ENCODE measurements around the gene KCNIP1.

KCNIP1 gene

DNA sequence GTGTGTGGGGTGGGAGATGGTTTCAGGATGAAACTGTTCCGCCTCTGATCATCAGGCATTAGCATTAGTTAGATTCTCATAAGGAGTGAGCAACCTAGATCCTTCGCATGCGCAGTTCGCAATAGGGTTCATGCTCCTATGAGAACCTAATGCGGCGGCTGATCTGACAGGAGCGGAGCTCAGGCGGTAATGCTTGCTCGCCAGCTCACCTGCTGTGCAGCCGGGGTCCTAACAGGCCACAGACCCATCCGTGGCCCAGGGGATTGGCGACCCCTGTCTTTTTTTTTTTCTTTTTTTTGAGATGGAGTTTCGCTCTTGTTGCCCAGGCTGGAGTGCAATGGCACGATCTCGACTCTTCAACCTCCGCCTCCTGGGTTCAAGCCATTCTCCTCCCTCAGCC lies 119.1 kb downstream of the KCNIP1 start:
- Histone ChIP-seq H3K4me1 (ENCODE audit: control insufficient read depth, insufficient read depth, low read length, poor library complexity, severe bottlenecking) (no peaks in the 10 kb centered on the region), H3K27me3 (replicated peaks; ENCODE audit: control insufficient read depth, insufficient read depth, low read length, poor library complexity, severe bottlenecking) (no peaks in the 10 kb centered on the region), H3K4me3 (ENCODE audit: insufficient read depth, low read depth, low read length, poor library complexity, severe bottlenecking) (no peak overlapping the region), H3K9me3 (ENCODE audit: control insufficient read depth, low read length) (no peaks in the 10 kb centered on the region), H3K36me3 (ENCODE audit: control insufficient read depth, insufficient read depth, low read length) (no peaks in the 10 kb centered on the region), H3K27ac (ENCODE audit: insufficient read depth, low read length, poor library complexity, severe bottlenecking) (no peak overlapping the region)
- DNase-seq, result no peak

DNA sequence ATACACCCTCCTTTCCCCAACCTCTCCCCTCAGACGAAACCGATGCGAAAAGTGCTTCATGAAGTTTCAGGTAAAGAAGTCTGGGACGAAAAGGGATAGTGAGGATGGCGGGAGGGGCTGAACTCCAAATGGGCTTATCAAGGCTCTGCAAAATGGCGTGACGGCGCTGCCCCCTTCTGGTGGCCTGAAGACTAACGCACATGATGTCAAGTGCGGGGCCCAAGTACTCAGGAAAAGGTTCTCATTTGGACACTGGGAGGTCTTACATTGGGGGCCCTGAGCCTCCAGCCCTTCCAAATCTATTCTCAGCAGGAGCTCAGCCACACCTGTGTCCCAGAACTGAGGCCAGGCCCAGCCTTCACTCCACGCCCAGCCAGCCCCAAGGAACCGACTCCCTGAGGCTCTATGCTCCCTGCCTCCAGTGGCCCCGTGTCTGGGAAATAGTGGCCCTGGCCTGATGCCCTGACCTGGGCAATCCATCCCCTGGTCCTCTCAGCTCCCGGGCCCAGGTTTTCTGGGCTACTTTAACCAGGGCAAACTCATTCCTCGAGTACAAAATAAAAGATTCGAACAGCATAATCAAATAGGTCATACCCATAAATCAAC lies 119.9 kb downstream of the KCNIP1 start:
- no peak for DNase-seq
- H3K36me3 ChIP-seq (ENCODE audit: control insufficient read depth, insufficient read depth, low read length), result no peaks in the 10 kb centered on the region
- no peak overlapping the region for H3K27ac ChIP-seq (ENCODE audit: insufficient read depth, low read length, poor library complexity, severe bottlenecking)
- H3K9me3 ChIP-seq (ENCODE audit: control insufficient read depth, low read length), result no peaks in the 10 kb centered on the region
- no peak overlapping the region for H3K4me3 ChIP-seq (ENCODE audit: insufficient read depth, low read depth, low read length, poor library complexity, severe bottlenecking)
- no peaks in the 10 kb centered on the region for H3K4me1 ChIP-seq (ENCODE audit: control insufficient read depth, insufficient read depth, low read length, poor library complexity, severe bottlenecking)
- no peaks in the 10 kb centered on the region for H3K27me3 ChIP-seq (replicated peaks; ENCODE audit: control insufficient read depth, insufficient read depth, low read length, poor library complexity, severe bottlenecking)

DNA sequence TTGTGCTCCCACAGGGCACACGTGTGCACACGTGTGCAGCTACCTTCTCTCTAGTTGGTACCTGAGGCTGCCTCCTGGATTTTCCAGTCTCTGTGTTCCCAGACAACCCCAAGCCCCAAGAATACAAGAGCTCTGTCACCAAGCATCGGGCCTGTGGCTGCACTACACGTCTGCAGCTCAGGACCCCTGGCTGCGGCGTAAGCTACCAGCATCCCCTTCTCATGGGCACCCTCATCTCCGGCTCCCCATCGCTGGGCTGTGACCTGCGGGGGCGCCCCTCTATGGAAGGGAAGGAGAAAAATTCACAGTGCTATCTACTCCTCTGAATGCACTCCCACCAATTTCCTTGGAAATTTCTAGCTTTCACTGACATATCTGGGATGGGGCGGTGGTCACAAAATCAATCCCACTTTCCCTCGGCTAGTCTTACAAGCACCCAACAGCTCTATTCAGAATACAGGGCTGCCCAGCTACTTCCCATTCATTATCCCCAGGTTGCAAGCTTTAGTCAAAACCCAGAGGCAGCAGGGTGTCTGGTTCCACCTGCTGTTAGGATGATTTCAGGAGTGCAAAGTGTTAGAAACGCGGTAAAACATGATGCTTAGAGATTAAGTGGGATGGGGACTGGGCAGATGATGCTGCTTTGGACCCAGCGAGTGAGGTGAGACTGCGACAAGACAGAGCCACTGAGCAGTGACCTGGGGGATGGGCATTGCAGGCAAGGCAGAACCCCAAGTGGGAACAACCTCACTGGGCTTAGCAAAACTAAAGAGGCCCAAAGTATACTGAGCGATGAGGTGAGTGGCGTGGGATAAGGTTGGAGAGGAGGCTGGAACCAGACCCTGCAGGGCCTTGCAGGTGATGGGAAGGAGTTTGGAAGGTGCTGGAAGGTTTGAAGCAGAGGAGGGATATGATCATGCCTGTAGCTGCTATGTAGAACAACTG lies 121.7 kb downstream of the KCNIP1 start:
- no peaks in the 10 kb centered on the region for H3K9me3 ChIP-seq (ENCODE audit: control insufficient read depth, low read length)
- no peak for DNase-seq
- no peaks in the 10 kb centered on the region for H3K36me3 ChIP-seq (ENCODE audit: control insufficient read depth, insufficient read depth, low read length)

DNA sequence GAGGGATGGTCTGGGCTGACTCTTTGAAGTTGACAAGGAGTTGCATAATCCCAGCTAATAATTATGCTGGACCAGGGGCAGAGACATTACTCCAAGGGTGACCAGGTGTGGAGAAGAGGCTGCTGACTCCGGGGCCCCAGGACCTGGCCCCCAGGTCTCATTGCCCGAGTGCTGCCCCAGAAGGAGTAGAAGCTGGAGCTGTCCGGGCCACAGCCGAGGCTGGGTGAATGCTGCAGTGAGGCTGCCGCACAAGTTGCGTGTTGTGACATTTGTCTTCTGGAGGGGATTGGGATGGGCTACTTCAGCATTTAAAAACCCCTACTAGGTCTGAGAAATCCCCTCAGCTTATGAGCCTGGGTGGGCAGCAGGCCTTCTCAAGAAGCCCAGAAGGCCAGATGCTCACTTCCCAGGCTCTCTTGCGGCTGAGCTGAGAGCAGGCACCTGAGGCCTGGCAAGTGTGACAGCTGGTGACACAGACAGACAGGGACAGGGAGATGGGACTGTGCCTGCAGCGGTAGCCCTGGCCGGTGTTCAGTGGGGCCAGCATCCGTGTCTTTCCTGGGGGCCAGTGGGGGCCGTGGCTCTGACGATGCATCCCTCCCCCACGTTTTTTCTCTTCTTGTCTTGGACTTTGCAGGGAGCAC lies 122.8 kb downstream of the KCNIP1 start:
- Histone ChIP-seq H3K4me3 (ENCODE audit: insufficient read depth, low read depth, low read length, poor library complexity, severe bottlenecking) (no peak overlapping the region), H3K36me3 (ENCODE audit: control insufficient read depth, insufficient read depth, low read length) (no peaks in the 10 kb centered on the region), H3K27me3 (replicated peaks; ENCODE audit: control insufficient read depth, insufficient read depth, low read length, poor library complexity, severe bottlenecking) (no peaks in the 10 kb centered on the region), H3K9me3 (ENCODE audit: control insufficient read depth, low read length) (no peaks in the 10 kb centered on the region), H3K4me1 (ENCODE audit: control insufficient read depth, insufficient read depth, low read length, poor library complexity, severe bottlenecking) (no peaks in the 10 kb centered on the region), H3K27ac (ENCODE audit: insufficient read depth, low read length, poor library complexity, severe bottlenecking) (no peak overlapping the region)
- DNase-seq, result no peak

More for the DNA sequence above, 121.7 kb downstream of the KCNIP1 start:
- Histone ChIP-seq H3K4me3 (ENCODE audit: insufficient read depth, low read depth, low read length, poor library complexity, severe bottlenecking) (no peak overlapping the region), H3K4me1 (ENCODE audit: control insufficient read depth, insufficient read depth, low read length, poor library complexity, severe bottlenecking) (no peaks in the 10 kb centered on the region), H3K27ac (ENCODE audit: insufficient read depth, low read length, poor library complexity, severe bottlenecking) (no peak overlapping the region), H3K27me3 (replicated peaks; ENCODE audit: control insufficient read depth, insufficient read depth, low read length, poor library complexity, severe bottlenecking) (no peaks in the 10 kb centered on the region)

DNA sequence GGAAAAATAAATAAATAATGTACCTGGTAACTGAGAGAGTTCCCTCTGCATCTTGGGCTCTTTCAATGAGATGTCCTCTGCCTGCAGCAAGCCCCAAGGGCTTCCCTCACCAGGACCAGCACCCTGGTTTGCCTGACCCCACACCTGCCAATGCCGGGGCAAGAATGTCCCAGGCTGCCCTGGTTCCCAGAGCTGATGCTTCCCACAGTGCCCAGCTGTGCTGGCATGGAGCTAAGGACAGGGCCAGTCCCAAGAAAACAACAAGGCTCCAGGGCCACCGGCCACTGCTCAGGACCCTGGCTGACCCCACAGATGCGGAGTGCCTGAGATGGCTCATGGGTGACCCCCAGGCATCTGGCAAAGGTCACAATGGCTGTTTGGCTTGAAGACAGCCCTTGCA lies 123.5 kb downstream of the KCNIP1 start:
- DNase-seq, result no peak
- H3K9me3 ChIP-seq (ENCODE audit: control insufficient read depth, low read length), result no peaks in the 10 kb centered on the region
- H3K4me3 ChIP-seq (ENCODE audit: insufficient read depth, low read depth, low read length, poor library complexity, severe bottlenecking), result no peak overlapping the region
- no peak overlapping the region for H3K27ac ChIP-seq (ENCODE audit: insufficient read depth, low read length, poor library complexity, severe bottlenecking)
- no peaks in the 10 kb centered on the region for H3K36me3 ChIP-seq (ENCODE audit: control insufficient read depth, insufficient read depth, low read length)
- H3K27me3 ChIP-seq (replicated peaks; ENCODE audit: control insufficient read depth, insufficient read depth, low read length, poor library complexity, severe bottlenecking), result no peaks in the 10 kb centered on the region
- no peaks in the 10 kb centered on the region for H3K4me1 ChIP-seq (ENCODE audit: control insufficient read depth, insufficient read depth, low read length, poor library complexity, severe bottlenecking)

DNA sequence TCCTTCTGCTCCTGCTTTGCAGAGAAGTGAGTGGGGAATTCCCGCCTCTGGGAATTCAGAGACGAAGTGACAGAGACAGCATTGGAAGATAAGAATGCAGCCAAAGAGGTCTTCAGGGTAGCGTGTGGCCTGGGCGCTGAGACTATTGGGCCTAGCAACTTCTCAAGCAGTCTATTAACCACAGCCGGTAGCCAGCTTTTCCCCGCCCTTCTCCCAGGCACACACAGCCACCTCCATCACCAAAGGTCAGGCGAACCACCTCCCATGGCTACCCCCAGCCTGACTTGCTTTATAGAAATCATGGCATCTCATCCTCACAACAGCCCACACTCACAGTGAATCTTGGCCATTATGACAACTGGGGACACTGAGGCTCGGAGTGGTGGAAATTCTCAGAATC lies 124.2 kb downstream of the KCNIP1 start:
- no peaks in the 10 kb centered on the region for H3K36me3 ChIP-seq (ENCODE audit: control insufficient read depth, insufficient read depth, low read length)
- H3K27ac ChIP-seq (ENCODE audit: insufficient read depth, low read length, poor library complexity, severe bottlenecking), result no peak overlapping the region
- H3K4me1 ChIP-seq (ENCODE audit: control insufficient read depth, insufficient read depth, low read length, poor library complexity, severe bottlenecking), result no peaks in the 10 kb centered on the region
- no peaks in the 10 kb centered on the region for H3K9me3 ChIP-seq (ENCODE audit: control insufficient read depth, low read length)
- DNase-seq, result no peak
- H3K27me3 ChIP-seq (replicated peaks; ENCODE audit: control insufficient read depth, insufficient read depth, low read length, poor library complexity, severe bottlenecking), result no peaks in the 10 kb centered on the region
- H3K4me3 ChIP-seq (ENCODE audit: insufficient read depth, low read depth, low read length, poor library complexity, severe bottlenecking), result no peak overlapping the region

DNA sequence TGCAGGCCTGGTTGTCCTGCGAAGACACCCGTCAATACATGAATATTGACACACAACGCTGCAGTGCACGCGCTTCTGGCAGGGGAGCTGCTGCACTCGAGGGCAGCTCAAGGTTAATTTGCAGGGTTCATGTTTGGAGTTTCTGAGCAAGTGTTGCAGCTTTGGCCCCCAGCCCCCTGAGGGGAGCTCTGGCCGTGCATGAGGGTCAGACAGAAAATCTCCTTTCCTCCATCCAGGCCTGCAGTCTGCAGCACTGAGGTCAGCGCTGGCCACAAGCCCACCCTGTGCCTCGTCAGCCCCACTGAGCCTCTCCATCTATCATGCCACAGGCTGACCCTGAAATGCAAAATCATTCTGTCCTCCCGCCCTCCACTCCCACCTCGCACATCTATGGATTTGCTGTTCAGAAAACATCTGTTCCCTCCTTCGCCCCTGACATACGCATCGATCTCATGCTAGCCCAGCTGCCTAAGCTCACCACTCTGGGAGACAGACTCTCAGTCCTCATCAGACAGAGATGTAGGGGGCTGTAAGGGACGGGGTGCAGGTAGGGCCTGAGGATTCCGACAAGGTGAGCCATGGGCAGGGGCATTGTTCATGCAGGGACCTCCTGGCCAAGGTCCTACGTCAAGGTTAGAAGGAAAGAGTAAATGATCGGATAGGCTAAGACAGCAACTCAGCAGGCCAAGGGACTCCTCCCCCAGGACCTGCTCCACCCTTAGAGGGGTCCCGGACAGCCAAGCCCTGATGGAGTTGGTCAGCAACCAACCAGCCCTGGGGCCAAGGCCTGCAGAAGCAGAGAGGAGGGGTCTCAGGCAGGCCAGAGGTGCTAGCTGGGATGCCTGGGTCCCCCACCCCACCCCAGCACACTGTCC lies 125.1 kb downstream of the KCNIP1 start:
- Histone ChIP-seq H3K9me3 (ENCODE audit: control insufficient read depth, low read length) (no peaks in the 10 kb centered on the region), H3K36me3 (ENCODE audit: control insufficient read depth, insufficient read depth, low read length) (no peaks in the 10 kb centered on the region), H3K4me3 (ENCODE audit: insufficient read depth, low read depth, low read length, poor library complexity, severe bottlenecking) (no peak overlapping the region), H3K27me3 (replicated peaks; ENCODE audit: control insufficient read depth, insufficient read depth, low read length, poor library complexity, severe bottlenecking) (no peaks in the 10 kb centered on the region), H3K4me1 (ENCODE audit: control insufficient read depth, insufficient read depth, low read length, poor library complexity, severe bottlenecking) (peaks cover 3% of the 10 kb centered on the region), H3K27ac (ENCODE audit: insufficient read depth, low read length, poor library complexity, severe bottlenecking) (no peak overlapping the region)
- DNase-seq, result no peak

DNA sequence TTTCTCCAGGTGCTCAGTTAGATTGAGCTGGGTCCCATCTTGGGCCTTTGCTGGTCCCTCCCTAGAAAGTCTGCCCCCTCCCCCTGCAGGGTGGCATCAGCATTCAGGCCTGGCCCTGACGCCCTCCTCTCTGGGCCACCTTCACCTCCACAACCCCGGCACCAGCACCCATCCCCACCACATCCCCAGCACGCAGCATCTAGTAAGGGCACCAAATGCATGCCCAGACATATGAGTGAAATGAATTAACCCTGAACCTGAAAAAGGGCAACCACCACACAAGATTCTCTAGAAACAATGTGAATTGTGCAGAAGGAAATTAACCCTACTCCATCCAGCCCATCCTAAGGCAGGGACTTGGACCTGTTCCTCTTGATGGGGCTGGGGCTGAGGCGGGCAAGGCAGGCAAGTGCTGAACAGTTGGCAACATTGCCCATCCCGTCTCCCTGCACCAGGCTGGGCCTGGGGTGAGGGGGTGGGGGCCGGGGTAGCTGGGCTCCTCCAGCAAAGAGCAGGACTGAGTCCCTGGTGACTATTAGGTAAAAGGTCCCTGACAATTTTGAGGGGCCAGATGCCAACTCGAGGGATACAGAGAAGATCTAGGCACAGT lies 125.9 kb downstream of the KCNIP1 start:
- no peak for DNase-seq
- Histone ChIP-seq H3K4me3 (ENCODE audit: insufficient read depth, low read depth, low read length, poor library complexity, severe bottlenecking) (no peak overlapping the region), H3K27ac (ENCODE audit: insufficient read depth, low read length, poor library complexity, severe bottlenecking) (no peak overlapping the region), H3K9me3 (ENCODE audit: control insufficient read depth, low read length) (no peaks in the 10 kb centered on the region), H3K36me3 (ENCODE audit: control insufficient read depth, insufficient read depth, low read length) (no peaks in the 10 kb centered on the region), H3K4me1 (ENCODE audit: control insufficient read depth, insufficient read depth, low read length, poor library complexity, severe bottlenecking) (peaks cover 7% of the 10 kb centered on the region), H3K27me3 (replicated peaks; ENCODE audit: control insufficient read depth, insufficient read depth, low read length, poor library complexity, severe bottlenecking) (no peaks in the 10 kb centered on the region)

DNA sequence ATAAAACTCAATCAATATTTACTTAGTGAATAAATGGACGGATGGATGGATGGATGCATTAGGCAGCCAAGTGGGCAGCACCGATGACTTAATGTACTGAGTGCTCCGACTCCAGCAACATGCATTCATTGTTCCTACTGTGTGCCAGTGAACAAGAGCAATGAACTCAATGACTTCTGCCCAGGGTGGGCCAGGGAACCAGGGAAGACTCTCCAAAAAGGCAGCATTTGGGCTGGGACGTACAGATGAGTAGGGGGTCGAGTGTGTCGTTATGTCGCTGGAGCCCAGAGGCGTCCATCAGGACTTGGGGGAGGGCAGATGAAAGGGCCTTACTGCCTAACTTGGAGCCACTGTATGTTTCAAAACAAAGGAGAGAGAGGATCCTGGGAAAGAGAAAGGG lies 126.4 kb downstream of the KCNIP1 start:
- peaks cover 7% of the 10 kb centered on the region for H3K4me1 ChIP-seq (ENCODE audit: control insufficient read depth, insufficient read depth, low read length, poor library complexity, severe bottlenecking)
- DNase-seq, result no peak
- H3K9me3 ChIP-seq (ENCODE audit: control insufficient read depth, low read length), result no peaks in the 10 kb centered on the region
- H3K27me3 ChIP-seq (replicated peaks; ENCODE audit: control insufficient read depth, insufficient read depth, low read length, poor library complexity, severe bottlenecking), result no peaks in the 10 kb centered on the region
- no peaks in the 10 kb centered on the region for H3K36me3 ChIP-seq (ENCODE audit: control insufficient read depth, insufficient read depth, low read length)
- no peak overlapping the region for H3K4me3 ChIP-seq (ENCODE audit: insufficient read depth, low read depth, low read length, poor library complexity, severe bottlenecking)
- H3K27ac ChIP-seq (ENCODE audit: insufficient read depth, low read length, poor library complexity, severe bottlenecking), result no peak overlapping the region
